Peyer's patch (tissue), 4 donors: ENCODE results near the gene TBC1D17.

Source experiments
- CTCF ChIP-seq, 6 experiments: fragments of 450-650 bp in 4 of 6; fragments of 200-600 bp in 2 of 6; sonication (generic) in 1 of 6; IDR thresholded peaks; one replicate each; pipeline ENCODE4 v1.5.1; 2017 to 2019; ENCODE audit warnings: antibody characterized with exemption in 6 of 6, mild to moderate bottlenecking in 3 of 6, moderate library complexity in 1 of 6
- POLR2A ChIP-seq, 2 donors: fragments of 450-650 bp; IDR thresholded peaks; one replicate each; pipeline ENCODE4 v1.5.1; 2017; ENCODE audit warnings: antibody characterized with exemption in 2 of 2, mild to moderate bottlenecking in 2 of 2, moderate library complexity in 2 of 2

GRCh38 chr19:49892716-49893115 is 15.2 kb downstream of the TBC1D17 start:
- TF ChIP-seq CTCF (IDR thresholded peaks at IDR 0.05) (no peak), POLR2A (IDR thresholded peaks at IDR 0.05) (no peak)
